Gastroesophageal sphincter (tissue), 2 donors: ENCODE results near the gene TRAPPC4.

ENCODE experiments used
- EP300 ChIP-seq: sonication (generic); formaldehyde crosslinking; IDR thresholded peaks from one replicate; pipeline ENCODE4 v1.6.1; 2017; ENCODE audit warnings: antibody characterized with exemption, mild to moderate bottlenecking
- POLR2AphosphoS5 ChIP-seq: sonication (generic); formaldehyde crosslinking; IDR thresholded peaks from one replicate; pipeline ENCODE4 v1.6.1; 2017; ENCODE audit warnings: antibody characterized with exemption

- TF ChIP-seq EP300: no peak
- TF ChIP-seq POLR2AphosphoS5: no peak
These were observed 33.0 kb downstream of the TRAPPC4 start for GRCh38 chr11:119051440-119052162.
